ENCODE data around the gene FBXW11. TPM values are rescaled to one million over a fixed set of nuclear protein-coding genes. Genes with fewer than 3 reads are reported as not detected.
A peak's percentile ranks its signal among the peaks of the same experiment; 100 is the strongest.

FBXW11 gene
- total and polyA plus RNA-seq, 2 donors from 2014 or later = 16.0 to 44.4 TPM

- TF ChIP-seq CTCF (IDR thresholded peaks at IDR 0.05; ENCODE audit: borderline replicate concordance, extremely low read depth, insufficient read depth) = no peak
- H3K27me3 ChIP-seq (ENCODE audit: control insufficient read depth, insufficient read depth, low read length) = no peaks in the 10 kb centered on the region
- no peaks in the 10 kb centered on the region for H3K36me3 ChIP-seq (ENCODE audit: control insufficient read depth in 2 of 3, insufficient read depth in 3 of 3, low read length in 3 of 3)
- H3K4me3 ChIP-seq (ENCODE audit: low read length in 3 of 3) = no peak overlapping the region
- peaks cover 0 to 3% (median 0%) of the 10 kb centered on the region in 3 donors for H3K9me3 ChIP-seq (ENCODE audit: control insufficient read depth in 2 of 3, insufficient read depth in 1 of 3, low read length in 3 of 3)
- FAIRE-seq = no peak
- H3K4me1 ChIP-seq (ENCODE audit: control insufficient read depth in 2 of 3, insufficient read depth in 2 of 3, low read depth in 1 of 3, low read length in 3 of 3) = no peaks in the 10 kb centered on the region
- H3K9ac ChIP-seq (ENCODE audit: low read length in 3 of 3) = no peak overlapping the region
- intact Hi-C loops (cut with DNase I) = no loop called here
- H3K27ac ChIP-seq (ENCODE audit: low read depth in 2 of 2, low read length in 2 of 2) = no peak overlapping the region
- DNase-seq = no peak
Measured at GRCh38 chr5:171827162-171827561, 179.3 kb downstream of the FBXW11 start.

- Histone ChIP-seq H3K36me3 (ENCODE audit: control insufficient read depth in 2 of 3, insufficient read depth in 3 of 3, low read length in 3 of 3) (no peaks in the 10 kb centered on the region), H3K27me3 (ENCODE audit: control insufficient read depth, insufficient read depth, low read length) (no peaks in the 10 kb centered on the region), H3K4me1 (ENCODE audit: control insufficient read depth in 2 of 3, insufficient read depth in 2 of 3, low read depth in 1 of 3, low read length in 3 of 3) (no peaks in the 10 kb centered on the region), H3K9me3 (ENCODE audit: control insufficient read depth in 2 of 3, insufficient read depth in 1 of 3, low read length in 3 of 3) (peaks cover 0 to 3% (median 0%) of the 10 kb centered on the region in 3 donors), H3K27ac (ENCODE audit: low read depth in 2 of 2, low read length in 2 of 2) (no peak overlapping the region), H3K4me3 (ENCODE audit: low read length in 3 of 3) (no peak overlapping the region), H3K9ac (ENCODE audit: low read length in 3 of 3) (no peak overlapping the region)
- intact Hi-C loops (cut with DNase I) = no loop called here
- peak in 3 of 5 donors; percentile 50 to 67 (median 67) for DNase-seq
- FAIRE-seq = no peak
- TF ChIP-seq CTCF (IDR thresholded peaks at IDR 0.05; ENCODE audit: borderline replicate concordance, extremely low read depth, insufficient read depth) = no peak
Measured at GRCh38 chr5:171826132-171826531, 180.3 kb downstream of the FBXW11 start.

- FAIRE-seq (no peak), DNase-seq (no peak)
- no peaks in the 10 kb centered on the region for H3K4me1 ChIP-seq (ENCODE audit: control insufficient read depth in 2 of 3, insufficient read depth in 2 of 3, low read depth in 1 of 3, low read length in 3 of 3)
- no peak overlapping the region for H3K9ac ChIP-seq (ENCODE audit: low read length in 3 of 3)
- H3K9me3 ChIP-seq (ENCODE audit: control insufficient read depth in 2 of 3, insufficient read depth in 1 of 3, low read length in 3 of 3) = peaks cover 0 to 3% (median 0%) of the 10 kb centered on the region in 3 donors
- TF ChIP-seq CTCF (IDR thresholded peaks at IDR 0.05; ENCODE audit: borderline replicate concordance, extremely low read depth, insufficient read depth) = no peak
- intact Hi-C loops (cut with DNase I) = no loop called here
- no peak overlapping the region for H3K4me3 ChIP-seq (ENCODE audit: low read length in 3 of 3)
- no peaks in the 10 kb centered on the region for H3K36me3 ChIP-seq (ENCODE audit: control insufficient read depth in 2 of 3, insufficient read depth in 3 of 3, low read length in 3 of 3)
- no peaks in the 10 kb centered on the region for H3K27me3 ChIP-seq (ENCODE audit: control insufficient read depth, insufficient read depth, low read length)
- no peak overlapping the region for H3K27ac ChIP-seq (ENCODE audit: low read depth in 2 of 2, low read length in 2 of 2)
Measured at GRCh38 chr5:171825051-171825450, 181.4 kb downstream of the FBXW11 start.

- FAIRE-seq = no peak
- no peak for DNase-seq
- H3K27ac ChIP-seq (ENCODE audit: low read depth in 2 of 2, low read length in 2 of 2) = no peak overlapping the region
- no peak overlapping the region for H3K4me3 ChIP-seq (ENCODE audit: low read length in 3 of 3)
- peaks cover 0 to 3% (median 0%) of the 10 kb centered on the region in 3 donors for H3K9me3 ChIP-seq (ENCODE audit: control insufficient read depth in 2 of 3, insufficient read depth in 1 of 3, low read length in 3 of 3)
- H3K9ac ChIP-seq (ENCODE audit: low read length in 3 of 3) = no peak overlapping the region
- TF ChIP-seq CTCF (IDR thresholded peaks at IDR 0.05; ENCODE audit: borderline replicate concordance, extremely low read depth, insufficient read depth) = no peak
- H3K36me3 ChIP-seq (ENCODE audit: control insufficient read depth in 2 of 3, insufficient read depth in 3 of 3, low read length in 3 of 3) = no peaks in the 10 kb centered on the region
- intact Hi-C loops (cut with DNase I) = no loop called here
- H3K4me1 ChIP-seq (ENCODE audit: control insufficient read depth in 2 of 3, insufficient read depth in 2 of 3, low read depth in 1 of 3, low read length in 3 of 3) = no peaks in the 10 kb centered on the region
- H3K27me3 ChIP-seq (ENCODE audit: control insufficient read depth, insufficient read depth, low read length) = no peaks in the 10 kb centered on the region
Measured at GRCh38 chr5:171823269-171823668, 183.2 kb downstream of the FBXW11 start.
